Fibroblast of lung (primary cell): ENCODE data around the gene FRS2. TPM values are rescaled to one million over a fixed set of nuclear protein-coding genes. Genes with fewer than 3 reads are reported as not detected.

Experiments
- DNase-seq, 2 donors: peaks; one replicate each; pipeline versions ENCODE4 v3.0.0 to v3.0.0-alpha.2; 2010; ENCODE audit warnings: low read depth in 2 of 2
- H2AFZ ChIP-seq: 2 replicates; pipeline ENCODE4 v1.5.1; 2012; ENCODE audit warnings: low read length, control low read depth, inconsistent platforms
- H3K27ac ChIP-seq: 2 replicates; pipeline ENCODE4 v1.5.1; 2011; ENCODE audit warnings: low read length, control low read depth; ENCODE audit not compliant: insufficient read depth
- H3K27me3 ChIP-seq: 2 replicates; pipeline ENCODE4 v1.5.1; 2011; ENCODE audit warnings: mild to moderate bottlenecking, low read length; ENCODE audit not compliant: control insufficient read depth, insufficient read depth
- H3K36me3 ChIP-seq: 2 replicates; pipeline ENCODE4 v1.5.1; 2011; ENCODE audit warnings: low read length; ENCODE audit not compliant: control insufficient read depth, insufficient read depth
- H3K4me1 ChIP-seq: 2 replicates; pipeline ENCODE4 v1.5.1; 2011; ENCODE audit warnings: low read length; ENCODE audit not compliant: control insufficient read depth, insufficient read depth; ENCODE audit errors: extremely low read depth
- H3K4me2 ChIP-seq: 2 replicates; pipeline ENCODE4 v1.5.1; 2011; ENCODE audit warnings: low read length, control low read depth; ENCODE audit not compliant: insufficient read depth; ENCODE audit errors: extremely low read depth
- H3K4me3 ChIP-seq, 4 experiments: fragments of 200-600 bp in 1 of 4; sonication (generic) in 1 of 4; replicated peaks in 1 of 4; 2 replicates each; pipeline ENCODE4 v1.5.1; 2011 to 2016; ENCODE audit warnings: low read length in 4 of 4, low read depth in 3 of 4, mild to moderate bottlenecking in 3 of 4, control low read depth in 2 of 4, inconsistent platforms in 1 of 4, mixed read lengths in 1 of 4; ENCODE audit not compliant: insufficient read depth in 1 of 4; ENCODE audit errors: control extremely low read depth in 1 of 4
- H3K79me2 ChIP-seq: 2 replicates; pipeline ENCODE4 v1.5.1; 2012; ENCODE audit warnings: mild to moderate bottlenecking, low read length, inconsistent platforms; ENCODE audit not compliant: control insufficient read depth, insufficient read depth
- H3K9ac ChIP-seq: 2 replicates; pipeline ENCODE4 v1.5.1; 2011; ENCODE audit warnings: mild to moderate bottlenecking, low read length, control low read depth; ENCODE audit not compliant: insufficient read depth
- H3K9me3 ChIP-seq: 2 replicates; pipeline ENCODE4 v1.5.1; 2012; ENCODE audit warnings: low read depth, low read length; ENCODE audit not compliant: control insufficient read depth, insufficient read depth
- H4K20me1 ChIP-seq: 2 replicates; pipeline ENCODE4 v1.5.1; 2011; ENCODE audit warnings: low read length; ENCODE audit not compliant: control insufficient read depth, insufficient read depth; ENCODE audit errors: extremely low read depth
- EZH2 ChIP-seq: IDR thresholded peaks from 2 replicates; pipeline ENCODE4 v1.5.1; 2012; ENCODE audit warnings: low read length, control low read depth, mild to moderate bottlenecking; ENCODE audit errors: missing control alignments
- polyA plus RNA-seq, 2 donors: library from polyadenylated mRNA; depleted of rRNA in 1 of 2; stranded (reverse) in 1 of 2; unstranded in 1 of 2; fragments of >200 nt; gene quantifications; 2 replicates each; pipeline ENCODE4 v1.2.1, GENCODE V29; 2011 to 2012; ENCODE audit warnings: missing spikeins in 1 of 2
- total RNA-seq: library from RNA; depleted of rRNA; stranded (reverse); fragments of >200 nt; gene quantifications from 2 replicates; pipeline ENCODE4 v1.2.1, GENCODE V29; 2014
- TF ChIP-seq, protein P1 (sequence below), 2 donors: IDR thresholded peaks in 1 of 2; conservative IDR thresholded peaks in 1 of 2; 1 replicate in 1 of 2; 2 replicates in 1 of 2; pipeline ENCODE4 v1.5.1; 2011 to 2012; ENCODE audit warnings: low read length in 2 of 2, control low read depth in 1 of 2, inconsistent platforms in 1 of 2, low read depth in 1 of 2, mild to moderate bottlenecking in 1 of 2

FRS2 gene
- total and polyA plus RNA-seq, 2 donors (not counting 1 experiment from before 2014, with no cell fraction given): 37.1 to 45.9 TPM

DNA sequence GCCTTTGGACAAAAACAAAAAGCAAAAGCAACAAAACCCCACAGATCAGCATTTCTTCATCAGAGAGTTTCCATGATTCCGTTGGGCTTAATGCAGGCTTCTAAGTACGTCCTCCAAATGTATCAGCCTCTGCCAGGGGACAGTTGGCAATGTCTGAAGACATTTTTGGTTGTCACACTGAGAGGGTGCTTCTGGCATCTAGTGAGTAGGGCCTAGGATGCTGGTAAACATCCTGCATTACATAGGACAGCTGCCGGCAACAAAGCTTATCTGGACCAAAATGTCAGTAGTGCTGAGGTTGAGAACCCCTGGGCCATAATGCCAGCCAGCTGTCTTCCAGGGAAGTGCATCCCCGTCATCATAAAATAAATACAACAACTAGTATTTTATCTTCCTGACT lies 149.9 kb downstream of the FRS2 start:
- DNase-seq: no peak
- H3K4me2 ChIP-seq: no peak overlapping the region
- H3K79me2 ChIP-seq: no peaks in the 10 kb centered on the region
- H3K9me3 ChIP-seq: no peaks in the 10 kb centered on the region
- no peaks in the 10 kb centered on the region for H3K4me1 ChIP-seq
- H3K27ac ChIP-seq: no peak overlapping the region
- no peaks in the 10 kb centered on the region for H3K36me3 ChIP-seq
- peaks cover 13% of the 10 kb centered on the region for H3K27me3 ChIP-seq
- H3K4me3 ChIP-seq: no peak overlapping the region
- H4K20me1 ChIP-seq: no peaks in the 10 kb centered on the region
- no peak overlapping the region for H2AFZ ChIP-seq
- no peak overlapping the region for H3K9ac ChIP-seq
- TF ChIP-seq EZH2: no peak
- TF ChIP-seq, protein P1, sequence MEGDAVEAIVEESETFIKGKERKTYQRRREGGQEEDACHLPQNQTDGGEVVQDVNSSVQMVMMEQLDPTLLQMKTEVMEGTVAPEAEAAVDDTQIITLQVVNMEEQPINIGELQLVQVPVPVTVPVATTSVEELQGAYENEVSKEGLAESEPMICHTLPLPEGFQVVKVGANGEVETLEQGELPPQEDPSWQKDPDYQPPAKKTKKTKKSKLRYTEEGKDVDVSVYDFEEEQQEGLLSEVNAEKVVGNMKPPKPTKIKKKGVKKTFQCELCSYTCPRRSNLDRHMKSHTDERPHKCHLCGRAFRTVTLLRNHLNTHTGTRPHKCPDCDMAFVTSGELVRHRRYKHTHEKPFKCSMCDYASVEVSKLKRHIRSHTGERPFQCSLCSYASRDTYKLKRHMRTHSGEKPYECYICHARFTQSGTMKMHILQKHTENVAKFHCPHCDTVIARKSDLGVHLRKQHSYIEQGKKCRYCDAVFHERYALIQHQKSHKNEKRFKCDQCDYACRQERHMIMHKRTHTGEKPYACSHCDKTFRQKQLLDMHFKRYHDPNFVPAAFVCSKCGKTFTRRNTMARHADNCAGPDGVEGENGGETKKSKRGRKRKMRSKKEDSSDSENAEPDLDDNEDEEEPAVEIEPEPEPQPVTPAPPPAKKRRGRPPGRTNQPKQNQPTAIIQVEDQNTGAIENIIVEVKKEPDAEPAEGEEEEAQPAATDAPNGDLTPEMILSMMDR (conservative IDR thresholded peaks at IDR 0.05 in 1 of 2, IDR thresholded peaks at IDR 0.05 in 1 of 2; ENCODE audit: low read depth in 1 of 2, low read length in 2 of 2): no peak

DNA sequence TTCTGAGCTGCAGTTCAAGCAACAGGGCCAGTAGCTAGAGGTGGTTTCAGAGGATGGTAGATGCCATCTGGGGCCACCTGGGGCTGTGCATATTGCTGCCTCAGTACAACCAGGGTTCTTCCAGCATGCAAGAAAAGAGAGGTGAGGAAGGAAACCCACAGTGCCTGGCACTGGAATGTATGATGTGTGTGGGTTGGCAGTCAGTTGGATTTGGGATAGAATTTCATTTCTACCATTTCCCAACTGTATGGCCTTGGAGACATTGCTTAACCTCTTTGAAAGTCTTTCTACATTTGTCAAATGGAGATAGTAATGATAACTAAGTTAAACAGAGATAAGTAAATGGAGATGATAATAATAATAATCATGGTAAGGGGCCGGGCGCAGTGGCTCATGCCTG lies 150.7 kb downstream of the FRS2 start:
- Histone ChIP-seq H3K36me3 (no peaks in the 10 kb centered on the region), H3K4me1 (no peaks in the 10 kb centered on the region), H3K79me2 (no peaks in the 10 kb centered on the region), H3K27me3 (peaks cover 13% of the 10 kb centered on the region), H3K9me3 (no peaks in the 10 kb centered on the region), H2AFZ (no peak overlapping the region), H3K27ac (no peak overlapping the region), H4K20me1 (no peaks in the 10 kb centered on the region), H3K4me3 (no peak overlapping the region), H3K9ac (no peak overlapping the region), H3K4me2 (no peak overlapping the region)
- no peak for DNase-seq
- TF ChIP-seq, protein P1 (conservative IDR thresholded peaks at IDR 0.05 in 1 of 2, IDR thresholded peaks at IDR 0.05 in 1 of 2; ENCODE audit: low read depth in 1 of 2, low read length in 2 of 2): no peak
- no peak for TF ChIP-seq EZH2

DNA sequence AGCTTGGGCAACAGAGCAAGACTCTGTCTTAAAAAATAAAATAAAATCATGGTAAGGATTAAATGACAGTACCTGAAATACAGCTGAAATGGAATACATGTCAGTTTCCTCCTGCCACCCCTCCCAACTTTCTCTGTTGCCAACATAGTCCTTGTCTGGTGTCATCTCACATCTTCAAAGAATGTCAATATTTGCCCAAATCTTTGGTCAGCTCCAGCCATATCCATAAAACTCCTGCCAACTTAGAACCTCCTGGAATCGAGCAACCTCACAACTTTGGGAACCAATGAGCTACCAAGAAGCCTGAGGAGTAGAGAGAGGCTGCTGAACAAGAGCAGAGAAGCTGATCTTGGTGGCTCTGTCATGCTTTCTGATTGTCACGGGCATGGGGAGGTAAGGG lies 151.4 kb downstream of the FRS2 start:
- TF ChIP-seq EZH2: no peak
- TF ChIP-seq, protein P1 (conservative IDR thresholded peaks at IDR 0.05 in 1 of 2, IDR thresholded peaks at IDR 0.05 in 1 of 2; ENCODE audit: low read depth in 1 of 2, low read length in 2 of 2): no peak
- H4K20me1 ChIP-seq: no peaks in the 10 kb centered on the region
- no peak for DNase-seq

More for the DNA sequence above, 151.4 kb downstream of the FRS2 start:
- Histone ChIP-seq H3K4me3 (no peak overlapping the region), H3K9ac (no peak overlapping the region), H3K4me1 (no peaks in the 10 kb centered on the region), H2AFZ (no peak overlapping the region), H3K36me3 (no peaks in the 10 kb centered on the region), H3K27me3 (peaks cover 13% of the 10 kb centered on the region), H3K9me3 (no peaks in the 10 kb centered on the region), H3K27ac (no peak overlapping the region), H3K79me2 (no peaks in the 10 kb centered on the region), H3K4me2 (no peak overlapping the region)
